HG02759 (cell line): Measurements from ENCODE around the gene SCN10A.

ENCODE experiments used
- ATAC-seq: cut with Tn5 transposase; IDR thresholded peaks from one replicate; pipeline ENCODE4 v1.9.1; 2021; ENCODE audit warnings: mild to moderate bottlenecking, moderate library complexity; ENCODE audit not compliant: unreplicated experiment

SCN10A gene

DNA sequence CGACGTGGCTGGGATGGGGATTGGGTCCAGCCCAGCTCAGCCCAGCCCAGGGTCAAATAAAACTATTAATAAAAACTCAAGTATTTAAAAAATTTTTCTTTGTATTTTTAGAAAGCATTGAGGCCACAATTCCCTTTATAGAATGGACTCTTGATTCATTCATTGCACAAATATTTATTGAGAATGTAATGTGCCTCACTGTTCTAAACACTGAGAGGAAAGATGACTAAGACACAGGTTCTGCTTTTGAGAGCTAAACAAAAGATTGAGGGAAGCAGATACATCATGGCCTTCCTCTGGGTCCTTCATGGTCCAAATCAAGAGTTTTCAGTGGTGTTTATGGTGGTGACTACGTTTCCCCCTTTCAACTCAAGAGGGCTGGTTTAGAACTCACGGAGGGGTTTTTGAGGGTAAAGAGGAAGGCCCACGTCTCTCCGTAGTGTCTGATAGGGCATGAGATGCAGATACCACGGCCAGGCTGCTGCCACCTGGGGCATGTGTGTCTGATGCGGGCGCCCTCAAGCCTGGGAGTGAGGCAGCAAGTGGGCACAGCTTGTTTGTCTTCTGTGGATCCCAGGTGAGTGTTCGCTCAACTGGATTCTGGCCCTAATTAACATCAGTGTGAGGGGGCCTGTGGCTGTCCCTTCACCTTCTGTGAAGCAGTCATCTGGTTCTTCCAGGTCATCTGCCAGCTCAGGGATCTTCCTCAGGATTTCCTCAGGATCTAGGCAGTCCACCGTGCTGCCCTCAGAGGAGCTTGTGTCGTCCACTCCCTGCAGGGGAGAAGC is 93.0 kb downstream of the SCN10A start:
- no peak for ATAC-seq

DNA sequence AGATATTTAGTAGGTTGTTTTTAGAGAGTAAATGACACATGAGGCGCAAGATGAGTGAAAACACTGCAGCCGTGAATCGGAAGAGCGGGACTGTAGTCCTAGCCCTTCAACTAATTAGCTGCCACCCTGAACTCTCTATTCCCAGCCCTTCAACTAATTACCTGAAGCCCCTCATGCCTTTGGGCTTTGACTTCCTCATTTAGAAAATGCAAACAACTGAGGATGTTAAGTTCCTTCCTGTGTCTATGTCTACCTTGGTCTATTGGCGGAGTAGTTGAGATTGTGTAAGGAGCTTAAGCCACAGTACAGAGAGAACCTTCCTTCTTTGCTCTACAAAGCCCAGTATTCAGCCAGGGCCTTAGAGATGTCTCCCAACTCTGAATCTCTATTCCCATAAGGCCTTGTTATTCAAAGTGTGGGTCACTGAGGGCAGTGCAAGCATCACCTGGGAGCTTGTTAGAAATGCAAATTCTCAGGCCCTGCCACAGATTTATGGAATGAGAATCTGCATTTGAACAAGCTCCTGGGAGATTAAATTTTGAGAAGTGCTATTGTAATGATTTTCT is 94.7 kb downstream of the SCN10A start:
- no peak for ATAC-seq

DNA sequence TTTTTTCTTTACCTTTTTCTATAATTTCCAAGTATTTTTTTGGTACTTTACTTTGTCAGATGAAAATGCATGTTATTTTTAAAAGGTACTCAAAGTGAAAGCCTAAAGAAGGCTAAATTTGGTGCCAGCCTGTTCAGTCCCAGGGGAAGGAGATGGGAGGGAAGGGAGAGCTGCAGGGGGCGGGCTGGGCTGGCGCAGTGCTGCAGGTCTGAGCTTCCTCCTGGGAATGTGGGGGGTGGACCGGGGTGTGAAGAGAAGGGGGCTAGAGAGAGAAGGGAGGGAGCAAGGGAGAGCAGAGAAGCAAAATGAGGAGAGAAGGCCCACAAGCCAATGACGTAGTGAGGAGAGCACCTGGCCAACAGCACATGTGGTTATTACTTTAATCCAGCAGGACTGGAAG is 95.6 kb downstream of the SCN10A start:
- ATAC-seq: no peak

DNA sequence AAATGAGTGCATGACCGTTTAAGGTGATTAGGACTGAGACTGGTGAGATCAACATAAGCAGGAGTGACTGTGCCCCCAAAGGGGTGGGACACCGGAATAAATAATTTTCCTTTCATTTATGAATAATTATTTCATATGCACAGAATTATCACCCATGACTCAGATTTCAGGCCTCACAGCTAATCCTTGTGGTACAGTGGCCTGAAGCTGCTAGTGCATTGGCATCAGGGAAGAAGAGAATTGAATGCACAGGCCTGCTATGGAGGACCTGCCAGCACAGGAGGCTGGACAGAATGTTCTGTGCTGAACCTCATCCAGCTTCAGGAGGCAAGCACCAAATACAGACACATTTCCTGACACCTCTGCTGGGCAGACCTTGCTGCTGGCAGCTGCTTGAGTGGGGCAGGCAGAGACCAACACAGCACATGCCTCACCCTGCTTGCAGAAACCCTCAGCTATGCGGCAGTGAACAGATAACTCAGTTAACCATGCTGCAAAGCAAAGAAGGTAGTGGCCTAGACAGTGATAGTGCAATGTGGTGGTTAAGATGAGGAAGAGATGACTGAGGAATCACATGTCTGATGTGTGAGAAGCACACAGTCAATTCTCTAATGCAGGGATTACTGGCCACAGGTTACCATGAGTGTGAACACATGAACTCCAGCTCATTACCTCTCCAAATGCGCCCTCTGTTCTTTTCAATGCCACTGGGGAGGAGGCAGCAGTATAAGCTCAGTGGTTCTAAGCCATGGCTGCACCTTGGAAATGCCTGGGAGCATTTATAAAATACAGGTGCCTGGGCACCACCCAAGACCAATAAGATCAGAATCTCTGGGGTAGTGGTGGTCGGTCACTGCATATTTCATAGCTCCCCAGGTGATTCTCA is 98.4 kb downstream of the SCN10A start:
- ATAC-seq: no peak

DNA sequence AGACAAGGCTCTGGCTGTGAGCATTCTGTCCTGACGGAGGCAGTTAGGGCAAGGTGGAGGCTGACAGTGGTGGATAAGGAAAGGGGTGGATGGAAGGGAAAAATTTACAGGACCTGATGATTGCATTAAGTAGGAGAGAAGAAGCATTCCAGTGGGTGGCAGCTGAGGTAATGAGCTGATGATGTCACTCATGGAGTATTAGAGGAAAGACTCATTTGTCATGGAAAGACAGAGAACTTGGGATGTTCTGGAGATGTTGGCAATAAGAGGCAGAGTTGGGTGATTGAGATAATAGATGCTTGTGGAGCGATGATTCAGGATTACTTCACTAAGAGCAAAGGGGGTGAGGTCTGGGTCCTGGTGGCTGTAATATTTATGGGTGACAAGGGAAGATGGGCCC is 102.9 kb downstream of the SCN10A start:
- ATAC-seq: no peak

DNA sequence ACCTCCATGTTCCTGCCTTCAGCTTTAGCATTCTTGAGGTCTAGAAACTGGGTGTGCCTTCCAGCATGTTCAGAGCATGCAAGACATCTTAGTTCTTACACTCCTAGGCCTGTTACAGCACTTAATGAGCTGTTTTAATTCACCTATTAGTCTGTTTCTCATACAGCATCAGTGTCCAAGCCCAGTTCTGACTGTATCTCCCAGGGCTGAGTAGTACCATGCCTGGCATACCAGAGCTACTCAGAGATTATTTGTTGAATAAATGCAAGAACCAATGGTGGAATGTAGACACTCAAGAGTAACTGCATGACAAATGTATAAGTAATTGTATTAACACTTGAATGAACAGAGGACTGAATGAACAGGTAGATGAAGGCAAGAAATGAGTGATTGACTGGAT is 104.7 kb downstream of the SCN10A start:
- ATAC-seq: no peak

DNA sequence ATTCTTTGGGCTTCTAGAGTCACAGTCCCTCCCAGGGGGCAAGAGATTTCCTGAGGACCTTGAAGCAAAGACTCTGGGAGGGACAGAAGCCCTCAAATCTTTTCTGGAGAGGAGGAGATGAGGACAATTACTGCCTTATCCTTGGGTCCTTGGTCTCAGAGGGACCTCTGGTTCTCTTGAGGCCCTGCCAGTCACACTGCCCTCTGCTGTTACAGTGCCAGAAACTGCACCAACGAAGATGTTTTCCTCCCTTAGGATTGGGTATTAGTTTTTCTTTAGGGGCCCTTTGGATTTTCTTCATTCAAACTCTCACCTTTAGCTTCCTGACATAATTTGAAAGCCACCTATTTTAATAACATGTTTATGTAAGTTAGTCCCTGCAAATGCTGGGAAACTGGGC is 108.3 kb downstream of the SCN10A start:
- ATAC-seq: no peak

DNA sequence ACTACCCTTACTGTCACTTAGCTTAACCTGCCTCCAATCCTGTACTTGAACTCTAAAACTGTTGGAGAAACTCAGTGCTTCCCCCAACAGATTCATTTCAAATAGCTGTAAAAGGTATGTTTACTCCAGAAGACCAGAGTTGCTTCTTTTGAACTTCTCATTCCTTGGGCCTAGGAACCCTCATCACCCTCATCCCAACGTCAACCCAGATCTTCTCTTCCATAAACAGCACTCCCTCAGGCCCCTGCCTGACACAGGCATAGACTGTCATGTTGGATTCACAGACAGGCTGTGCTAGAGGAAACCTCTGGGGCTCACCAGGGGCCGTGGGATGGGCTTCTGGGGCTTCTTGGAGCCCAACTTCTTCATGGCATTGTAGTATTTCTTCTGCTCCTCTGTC is 109.1 kb downstream of the SCN10A start:
- ATAC-seq: no peak

DNA sequence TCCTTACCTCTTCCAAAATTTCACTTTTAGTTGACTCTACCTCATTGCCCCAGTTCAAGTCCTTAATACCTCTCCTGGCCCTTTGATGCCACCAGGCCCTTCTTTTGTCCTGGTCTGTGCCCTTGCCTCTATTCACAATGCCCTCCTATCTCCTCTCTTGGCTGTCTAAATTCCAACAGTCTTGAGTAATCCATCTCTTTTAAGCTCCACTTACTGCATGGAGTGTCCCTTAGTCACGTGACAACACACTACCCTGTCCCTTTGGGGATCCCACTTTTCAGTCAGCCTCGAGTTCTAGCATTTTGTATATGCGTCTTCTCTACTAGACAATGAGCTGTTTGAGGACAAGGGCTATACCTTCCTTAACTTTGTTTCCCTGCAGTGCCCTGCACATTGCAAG is 113.8 kb downstream of the SCN10A start:
- ATAC-seq: no peak

DNA sequence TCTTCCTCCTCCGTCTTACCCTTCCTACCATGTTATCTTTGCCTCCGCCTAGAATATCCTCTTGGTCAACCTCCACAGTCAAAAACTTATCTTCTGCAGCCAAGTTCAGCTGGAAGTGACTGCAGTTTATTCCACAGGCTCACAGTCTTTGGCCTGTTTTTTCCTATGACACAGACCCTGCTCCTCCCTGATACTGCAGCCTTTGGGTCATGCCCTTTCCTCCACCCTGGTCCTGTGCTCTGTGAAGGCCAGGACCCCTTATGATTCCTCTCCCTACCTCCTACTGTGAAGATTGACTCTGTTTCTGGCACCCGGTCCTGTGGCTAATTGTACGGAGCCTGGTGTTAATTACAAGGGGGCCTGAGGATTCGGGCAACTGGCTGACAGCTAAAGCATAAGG is 117.3 kb downstream of the SCN10A start:
- no peak for ATAC-seq

DNA sequence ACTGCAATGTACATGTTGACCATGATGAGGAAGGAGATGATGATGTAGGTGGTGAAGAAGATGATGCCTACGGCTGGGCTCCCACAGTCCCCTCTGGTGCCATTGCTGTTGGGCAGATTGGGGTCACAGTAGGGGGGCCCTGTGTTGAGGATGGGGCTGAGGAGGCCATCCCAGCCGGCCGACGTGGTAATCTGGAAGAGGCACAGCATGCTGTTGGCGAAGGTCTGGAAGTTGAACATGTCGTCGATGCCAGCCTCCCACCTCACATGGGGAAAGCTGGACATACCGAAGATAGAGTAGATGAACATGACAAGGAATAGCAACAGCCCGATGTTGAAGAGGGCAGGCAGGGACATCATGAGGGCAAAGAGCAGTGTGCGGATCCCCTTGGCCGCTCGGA is 118.0 kb downstream of the SCN10A start:
- no peak for ATAC-seq

DNA sequence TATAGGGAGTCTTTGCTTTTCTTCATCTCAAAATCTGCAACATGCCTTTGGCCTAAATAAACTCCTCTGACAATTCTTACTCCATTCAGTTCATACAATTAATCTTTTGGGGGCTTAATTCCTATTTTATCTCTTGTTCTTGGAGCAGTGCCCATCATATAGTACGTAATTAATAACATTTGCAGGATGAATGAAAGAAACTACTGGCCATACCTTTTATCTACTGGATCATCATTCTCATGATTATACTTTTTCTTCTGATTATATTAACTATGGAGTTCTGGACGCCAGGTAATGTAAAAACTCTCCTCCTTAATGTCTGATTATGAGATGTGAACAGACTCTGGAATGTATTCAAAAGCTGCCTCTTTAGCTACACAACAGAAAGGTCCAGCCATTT is 120.0 kb downstream of the SCN10A start:
- no peak for ATAC-seq

DNA sequence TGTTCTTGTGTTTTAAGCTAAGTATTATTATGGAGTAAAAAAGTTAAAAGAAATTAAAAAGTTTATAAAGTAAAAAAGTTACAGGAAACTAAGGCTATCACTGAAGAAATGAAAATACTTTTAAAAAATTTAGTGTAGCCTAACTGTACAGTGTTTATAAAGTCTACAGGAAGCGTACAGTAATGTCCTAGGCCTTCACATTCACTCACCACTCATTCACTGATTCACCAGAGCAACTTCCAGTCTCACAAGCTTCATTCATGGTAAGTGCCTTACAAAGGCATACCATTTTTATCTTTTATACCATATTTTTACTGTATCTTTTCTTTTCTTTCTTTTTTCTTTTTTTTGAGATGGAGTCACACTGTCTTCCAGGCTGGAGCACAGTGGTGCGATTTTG is 125.8 kb downstream of the SCN10A start:
- ATAC-seq: no peak

DNA sequence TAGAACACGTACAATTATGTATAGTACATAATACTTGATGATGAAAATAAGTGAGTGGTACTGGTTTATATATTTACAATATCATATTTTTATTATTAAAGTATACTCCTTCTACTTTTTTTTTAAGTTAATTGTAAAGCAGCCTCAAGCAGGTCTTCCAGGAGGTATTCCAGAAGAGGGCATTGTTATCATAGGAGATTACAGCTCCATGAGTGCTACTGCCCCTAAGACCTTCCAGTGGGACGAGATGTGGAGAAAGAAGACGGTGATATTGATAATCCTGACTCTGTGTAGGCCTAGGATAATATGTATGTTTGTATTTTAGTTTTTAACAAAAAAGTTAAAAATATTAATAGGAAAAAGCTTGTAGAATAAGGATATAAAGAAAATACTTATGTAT is 126.2 kb downstream of the SCN10A start:
- ATAC-seq: no peak

DNA sequence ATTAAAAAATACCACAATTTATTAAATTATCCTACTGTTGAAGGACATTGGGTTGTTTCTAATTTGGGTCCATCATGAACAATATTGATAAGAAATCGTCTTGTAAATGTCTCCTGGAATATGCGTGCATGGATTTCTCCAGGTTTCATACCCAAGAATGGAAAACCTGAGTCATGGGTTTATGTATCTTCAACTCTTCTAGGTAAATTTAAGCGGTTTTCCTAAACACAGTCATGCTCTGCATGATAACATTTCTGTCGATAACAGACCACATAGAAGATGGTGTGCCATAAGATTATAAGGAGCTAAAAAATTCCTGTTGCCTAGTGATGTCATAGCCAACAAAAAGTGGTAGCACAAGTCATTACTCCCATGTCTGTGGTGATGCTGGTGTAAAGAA is 126.7 kb downstream of the SCN10A start:
- ATAC-seq: no peak

DNA sequence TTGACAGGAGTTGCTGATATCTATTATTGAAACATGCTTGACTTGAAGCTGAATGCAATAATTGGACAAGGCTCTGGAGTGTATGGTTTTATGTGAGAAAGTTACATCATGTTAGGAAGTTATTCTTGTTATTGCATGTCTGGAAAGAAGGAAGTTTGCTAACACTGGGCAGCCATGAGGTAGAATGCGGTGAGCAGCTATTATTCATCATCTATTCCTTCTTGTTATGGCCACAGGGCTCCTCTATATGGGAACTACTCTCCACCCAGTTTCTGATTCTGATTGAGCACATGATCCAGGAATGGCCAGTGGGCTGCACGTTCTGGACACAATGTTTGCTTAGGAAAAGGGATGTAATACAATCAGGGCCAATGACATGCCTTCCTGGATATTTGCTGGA is 128.7 kb downstream of the SCN10A start:
- no peak for ATAC-seq

DNA sequence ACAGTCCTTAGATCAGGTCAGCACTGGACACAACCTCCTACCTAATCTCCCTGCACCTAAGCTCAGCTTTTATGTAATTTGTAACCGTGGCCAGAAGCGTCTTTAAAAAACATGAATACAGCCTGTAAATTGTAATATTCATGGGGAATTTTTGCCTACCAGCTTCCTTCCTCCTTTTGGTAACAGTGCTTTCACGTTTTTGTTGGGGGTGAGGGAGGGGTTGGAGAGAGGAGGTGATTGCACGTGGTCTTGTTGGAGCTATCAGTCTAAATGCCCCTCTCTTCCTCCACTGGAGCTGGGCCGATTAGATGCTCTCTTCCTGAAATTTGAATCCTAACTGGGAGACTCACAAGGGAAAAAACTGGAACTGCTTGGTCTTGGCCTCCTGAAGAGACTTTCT is 131.5 kb downstream of the SCN10A start:
- ATAC-seq: no peak

DNA sequence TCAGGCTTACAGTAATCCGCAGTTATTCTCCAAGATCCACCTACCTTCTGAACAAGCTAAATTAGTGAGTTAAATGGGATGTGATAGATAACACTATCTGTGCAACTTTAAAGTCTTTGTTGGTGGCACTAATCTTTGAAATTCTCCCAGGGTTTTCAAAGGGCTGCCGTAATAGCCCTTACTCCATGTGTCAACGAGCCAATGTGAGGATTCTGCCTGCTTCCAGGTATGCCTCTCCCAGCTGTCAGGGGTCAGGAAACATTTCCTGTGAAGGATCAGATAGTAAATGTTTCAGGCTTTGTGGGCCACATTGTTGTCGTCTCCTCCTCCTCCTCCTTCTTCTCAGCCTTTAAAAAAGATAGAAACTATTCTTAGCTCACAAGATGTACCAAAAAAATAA is 146.3 kb downstream of the SCN10A start:
- no peak for ATAC-seq

DNA sequence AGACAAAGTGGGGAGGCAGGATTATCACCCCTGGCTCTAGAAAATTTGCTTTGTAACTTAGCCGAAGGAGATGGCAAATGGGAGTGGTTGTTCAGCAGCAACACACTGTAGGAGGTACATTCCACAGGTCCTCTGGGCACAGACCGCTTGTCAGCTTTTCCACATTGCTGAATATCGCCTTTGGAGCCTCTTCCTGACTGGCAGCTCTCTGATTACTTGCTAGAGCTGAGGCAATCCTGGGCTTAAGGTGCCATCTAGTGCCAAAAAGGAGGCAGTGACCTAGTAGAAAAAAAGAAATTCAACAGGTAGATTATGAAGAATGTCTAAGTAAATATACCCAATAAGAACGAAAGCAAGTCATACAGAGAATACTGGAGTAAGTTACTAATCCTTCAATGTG is 153.5 kb downstream of the SCN10A start:
- no peak for ATAC-seq

DNA sequence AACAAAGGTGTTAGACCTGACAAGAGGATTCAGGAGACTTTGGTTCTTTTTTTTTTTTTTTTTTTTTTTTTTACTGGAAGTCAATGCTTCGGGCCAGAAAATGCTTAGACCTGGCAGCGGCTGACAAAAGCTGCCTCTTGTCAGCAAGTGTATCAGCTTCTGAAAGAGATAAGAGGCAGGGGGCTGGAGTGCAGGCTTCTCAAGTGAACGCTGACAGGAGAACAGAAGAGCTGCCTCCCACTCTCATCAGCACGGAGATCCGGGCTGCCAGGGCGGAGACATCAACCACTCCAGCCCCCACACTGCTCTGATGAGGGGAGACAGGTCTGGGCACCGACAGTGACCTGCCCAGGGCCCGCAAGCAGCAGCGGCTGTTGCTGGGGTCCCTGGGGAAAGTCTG is 157.2 kb downstream of the SCN10A start:
- ATAC-seq: no peak

DNA sequence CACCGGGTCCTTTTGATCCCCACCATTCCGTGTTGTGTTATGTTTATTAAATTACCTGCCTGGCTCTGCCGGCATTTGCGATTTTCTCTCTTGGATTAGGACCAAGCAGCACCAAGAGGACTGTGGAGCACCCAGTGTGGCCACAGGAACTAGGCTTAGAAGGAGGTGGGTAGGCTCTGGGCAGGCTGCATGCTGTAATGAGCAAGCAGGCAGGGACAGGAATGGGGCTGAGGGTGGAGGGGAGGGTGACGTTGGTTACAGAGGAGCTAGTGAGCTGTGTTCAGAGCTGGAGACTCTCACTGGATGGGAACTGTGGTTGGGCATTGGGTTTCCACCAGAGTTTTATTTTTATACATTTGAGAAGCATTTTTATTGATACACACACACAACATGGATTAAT is 158.6 kb downstream of the SCN10A start:
- ATAC-seq: no peak

DNA sequence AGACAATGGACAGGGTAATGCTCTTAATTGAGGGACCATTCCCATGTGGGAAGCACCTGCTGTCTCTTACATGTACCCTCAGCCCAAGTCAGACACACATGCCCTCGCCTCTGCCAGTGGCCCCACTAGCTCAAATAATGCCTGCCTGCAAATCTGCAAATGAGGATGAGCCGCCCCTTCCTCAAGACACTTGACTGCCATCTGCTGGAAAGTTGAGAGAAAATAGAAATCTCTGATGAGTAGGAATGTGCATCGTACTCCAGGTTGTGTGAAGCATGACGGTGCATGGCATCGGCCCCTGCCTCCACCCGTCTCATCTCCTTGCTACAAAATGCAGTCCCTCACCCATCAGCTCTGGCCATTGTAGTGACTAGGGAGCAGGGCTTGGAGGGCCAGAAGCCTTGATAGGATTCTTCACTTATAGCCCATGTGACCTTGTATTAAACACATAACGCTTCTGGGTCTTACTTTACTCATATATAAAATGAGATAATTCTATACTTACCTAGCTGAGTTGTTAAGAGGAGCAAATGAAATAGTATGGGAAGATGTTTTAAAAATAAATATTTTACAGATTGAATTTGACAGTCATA is 160.2 kb downstream of the SCN10A start:
- ATAC-seq: no peak
